ENCODE data around the gene BCDIN3D. TPM values are rescaled to one million over a fixed set of nuclear protein-coding genes. Genes with fewer than 3 reads are reported as not detected.
A peak's percentile ranks its signal among the peaks of the same experiment; 100 is the strongest.

The BCDIN3D gene
- total and polyA plus RNA-seq, 10 of the 15 experiments (the other 5 are each of a cell fraction or from before 2014, with no cell fraction given) = 3.7 to 7.2 (median 6.4) TPM

DNA sequence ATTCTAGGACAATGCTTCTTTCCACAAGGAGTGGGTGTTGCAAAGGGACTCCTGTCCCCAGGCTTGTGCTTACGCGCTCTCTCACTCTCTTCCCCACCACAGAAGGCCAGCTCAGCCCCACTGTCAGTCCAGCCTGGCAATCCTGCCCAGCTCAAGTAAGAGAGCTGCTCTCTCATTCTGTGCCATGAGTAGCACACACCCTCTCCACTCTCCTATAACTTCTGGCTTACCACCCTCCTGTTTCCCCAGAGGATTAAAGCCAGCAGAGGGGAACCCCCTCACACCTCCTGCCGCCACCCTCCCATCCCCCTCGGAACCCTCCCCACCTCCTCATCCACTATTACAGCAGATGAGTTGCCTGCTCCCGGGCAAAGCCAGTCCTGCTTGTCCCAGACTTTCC lies 31.8 kb downstream of the BCDIN3D start:
- H3K4me2 ChIP-seq (ENCODE audit: control insufficient read depth, insufficient read depth) = no peak overlapping the region
- peak; percentile 64 for ATAC-seq
- RAD21 ChIA-PET (ENCODE audit: unreplicated experiment) = interaction anchor here (0.6 to 1.8 kb wide), 6 partner anchors 9 to 1115 kb away, joined by 3 to 7 read pairs (median 4); partner anchors contain the start of gene TMBIM6
- no peak overlapping the region for H3K27ac ChIP-seq (ENCODE audit: control insufficient read depth, insufficient read depth)
- POLR2A ChIA-PET = interaction anchor here (1.1 kb wide), 1 partner anchor 11 kb away, joined by 3 read pairs; no protein-coding TSS in a partner anchor
- CTCF ChIA-PET = interaction anchor here (0.8 to 2.6 kb wide), 6 partner anchors 24 to 464 kb away, joined by 3 to 12 read pairs (median 4); no protein-coding TSS in a partner anchor
- TF ChIP-seq MEF2B (IDR thresholded peaks at IDR 0.05; ENCODE audit: partially characterized antibody, poor library complexity, severe bottlenecking) (peak; percentile 59), YBX1 (IDR thresholded peaks at IDR 0.05) (no peak), ATF2 (IDR thresholded peaks at IDR 0.05; ENCODE audit: low read length) (no peak), SIX5 (IDR thresholded peaks at IDR 0.05; ENCODE audit: low read depth, low read length, severe bottlenecking) (no peak), SMAD5 (IDR thresholded peaks at IDR 0.05; ENCODE audit: low read depth) (no peak)
- TF ChIP-seq, protein P1, sequence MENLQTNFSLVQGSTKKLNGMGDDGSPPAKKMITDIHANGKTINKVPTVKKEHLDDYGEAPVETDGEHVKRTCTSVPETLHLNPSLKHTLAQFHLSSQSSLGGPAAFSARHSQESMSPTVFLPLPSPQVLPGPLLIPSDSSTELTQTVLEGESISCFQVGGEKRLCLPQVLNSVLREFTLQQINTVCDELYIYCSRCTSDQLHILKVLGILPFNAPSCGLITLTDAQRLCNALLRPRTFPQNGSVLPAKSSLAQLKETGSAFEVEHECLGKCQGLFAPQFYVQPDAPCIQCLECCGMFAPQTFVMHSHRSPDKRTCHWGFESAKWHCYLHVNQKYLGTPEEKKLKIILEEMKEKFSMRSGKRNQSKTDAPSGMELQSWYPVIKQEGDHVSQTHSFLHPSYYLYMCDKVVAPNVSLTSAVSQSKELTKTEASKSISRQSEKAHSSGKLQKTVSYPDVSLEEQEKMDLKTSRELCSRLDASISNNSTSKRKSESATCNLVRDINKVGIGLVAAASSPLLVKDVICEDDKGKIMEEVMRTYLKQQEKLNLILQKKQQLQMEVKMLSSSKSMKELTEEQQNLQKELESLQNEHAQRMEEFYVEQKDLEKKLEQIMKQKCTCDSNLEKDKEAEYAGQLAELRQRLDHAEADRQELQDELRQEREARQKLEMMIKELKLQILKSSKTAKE (IDR thresholded peaks at IDR 0.05; ENCODE audit: low read depth, poor library complexity, severe bottlenecking) = no peak
- BruUV-seq (replicated peaks) = no TSS peak
- intact Hi-C loops (cut with micrococcal nuclease; ENCODE audit: unreplicated experiment) (no loop called here), in situ Hi-C loops (cut with MboI) (no loop called here)
- DNase-seq (ENCODE audit: low read depth, low spot score) = no peak
- H3K36me3 ChIP-seq (ENCODE audit: control insufficient read depth in 2 of 2, insufficient read depth in 2 of 2, low read length in 1 of 2) = no peaks in the 10 kb centered on the region
- H3K4me3 ChIP-seq = no peak overlapping the region
- no peak for FAIRE-seq
- SMC1A ChIA-PET (ENCODE audit: uncharacterized antibody, unreplicated experiment) = interaction anchor here (0.8 to 1.4 kb wide), 7 partner anchors 11 to 135 kb away, joined by 3 to 8 read pairs (median 5); partner anchors contain the start of genes NCKAP5L and TMBIM6
- no peak overlapping the region for H2AFZ ChIP-seq (ENCODE audit: control insufficient read depth, low read depth, low read length)
- no peak overlapping the region for H3K9ac ChIP-seq (ENCODE audit: control insufficient read depth, insufficient read depth, low read length)
- no peaks in the 10 kb centered on the region; the same call in 1 of the 2 replicates for H3K79me2 ChIP-seq (ENCODE audit: control insufficient read depth, insufficient read depth, low read length)
- H3K27me3 ChIP-seq (replicated peaks in 1 of 2; ENCODE audit: control insufficient read depth in 2 of 2, insufficient read depth in 2 of 2, low read length in 1 of 2) = no peaks in the 10 kb centered on the region
- H4K20me1 ChIP-seq (ENCODE audit: control insufficient read depth, insufficient read depth) = no peaks in the 10 kb centered on the region
- H3K9me3 ChIP-seq (replicated peaks; ENCODE audit: control insufficient read depth, insufficient read depth, low read length) = no peaks in the 10 kb centered on the region
- peaks cover 28% of the 10 kb centered on the region for H3K4me1 ChIP-seq (ENCODE audit: control insufficient read depth, insufficient read depth, low read length)
- WGBS (ENCODE audit: insufficient coverage, insufficient replicate concordance, low lambda C conversion rate, missing lambda C conversion rate) = 47% methylated on average over 5 of the region's 5 CpGs
